Measurements from ENCODE around the gene SDR42E1.
"Not testable (repeated sequence)": the region's sequence is repeated elsewhere in the genome, so short reads cannot be mapped to it uniquely, and the experiment has no call there.

SDR42E1 gene

GRCh38 chr16:82013139-82013538 is 1.9 kb upstream of the SDR42E1 start:
- Histone ChIP-seq H3K27ac (replicated peaks; ENCODE audit: low read length) (no peak overlapping the region), H3K23ac (ENCODE audit: low read depth, low read length, poor library complexity) (no peak overlapping the region), H3K36me3 (replicated peaks in 1 of 2; ENCODE audit: control insufficient read depth in 2 of 2, insufficient read depth in 2 of 2, low read length in 2 of 2) (no peaks in the 10 kb centered on the region), H3K14ac (ENCODE audit: low read length) (no peak overlapping the region), H3K4me3 (ENCODE audit: low read length in 2 of 2) (no peak overlapping the region), H4K8ac (ENCODE audit: low read depth, low read length) (no peak overlapping the region), H2AFZ (ENCODE audit: low read length) (no peak overlapping the region), H3K27me3 (ENCODE audit: control insufficient read depth in 3 of 3, insufficient read depth in 3 of 3, low read depth in 1 of 3, low read length in 3 of 3) (peaks cover 0 to 3% (median 0%) of the 10 kb centered on the region in 3 experiments), H2BK120ac (ENCODE audit: low read depth, low read length) (no peak overlapping the region), H3K4me1 (ENCODE audit: control insufficient read depth in 2 of 2, insufficient read depth in 1 of 2, low read depth in 1 of 2, low read length in 2 of 2) (no peaks in the 10 kb centered on the region), H2AK5ac (ENCODE audit: low read depth, low read length) (no peak overlapping the region), H3K4me2 (ENCODE audit: insufficient read depth, low read length, poor library complexity, severe bottlenecking) (no peak overlapping the region), H2BK5ac (ENCODE audit: low read length) (no peak overlapping the region), H2BK12ac (ENCODE audit: low read length) (no peak overlapping the region), H2BK15ac (ENCODE audit: low read length) (no peak overlapping the region), H3K18ac (ENCODE audit: low read length) (no peak overlapping the region), H3K9me3 (replicated peaks in 1 of 2; ENCODE audit: control insufficient read depth in 2 of 2, insufficient read depth in 1 of 2, low read depth in 1 of 2, low read length in 2 of 2) (peaks cover 6 to 7% of the 10 kb centered on the region in 2 donors), H3K9ac (ENCODE audit: low read depth, low read length, poor library complexity) (no peak overlapping the region), H3K79me1 (ENCODE audit: low read depth, low read length) (no peaks in the 10 kb centered on the region), H4K91ac (ENCODE audit: low read depth, low read length, poor library complexity) (no peak overlapping the region), H3K4ac (ENCODE audit: low read length) (no peak overlapping the region)
- WGBS, 2 donors (ENCODE audit: extremely low coverage in 2 of 2, insufficient read length in 2 of 2, insufficient replicate concordance in 1 of 2) = no CpG with 5 or more reads among the region's 2 CpGs
- DNase-seq (ENCODE audit: low spot score) = no peak

GRCh38 chr16:82010649-82011048 is 621 bp downstream of the SDR42E1 start:
- no peak overlapping the region for H2BK120ac ChIP-seq (ENCODE audit: low read depth, low read length)
- H2AK5ac ChIP-seq (ENCODE audit: low read depth, low read length) = no peak overlapping the region
- H3K27ac ChIP-seq (replicated peaks; ENCODE audit: low read length) = no peak overlapping the region
- no peak for DNase-seq (ENCODE audit: low spot score)
- H4K8ac ChIP-seq (ENCODE audit: low read depth, low read length) = no peak overlapping the region
- H2AFZ ChIP-seq (ENCODE audit: low read length) = no peak overlapping the region
- no peaks in the 10 kb centered on the region for H3K4me1 ChIP-seq (ENCODE audit: control insufficient read depth in 2 of 2, insufficient read depth in 1 of 2, low read depth in 1 of 2, low read length in 2 of 2)
- no peak overlapping the region for H3K4me2 ChIP-seq (ENCODE audit: insufficient read depth, low read length, poor library complexity, severe bottlenecking)
- H3K4me3 ChIP-seq (ENCODE audit: low read length in 2 of 2) = no peak overlapping the region
- no peak overlapping the region for H3K14ac ChIP-seq (ENCODE audit: low read length)
- H3K4ac ChIP-seq (ENCODE audit: low read length) = no peak overlapping the region
- H3K18ac ChIP-seq (ENCODE audit: low read length) = no peak overlapping the region
- no peaks in the 10 kb centered on the region for H3K79me1 ChIP-seq (ENCODE audit: low read depth, low read length)
- H2BK5ac ChIP-seq (ENCODE audit: low read length) = no peak overlapping the region
- no CpG with 5 or more reads among the region's 8 CpGs for WGBS, 2 donors (ENCODE audit: extremely low coverage in 2 of 2, insufficient read length in 2 of 2, insufficient replicate concordance in 1 of 2)
- peaks cover 7 to 11% of the 10 kb centered on the region in 2 donors for H3K9me3 ChIP-seq (replicated peaks in 1 of 2; ENCODE audit: control insufficient read depth in 2 of 2, insufficient read depth in 1 of 2, low read depth in 1 of 2, low read length in 2 of 2)
- no peak overlapping the region for H2BK12ac ChIP-seq (ENCODE audit: low read length)
- H3K9ac ChIP-seq (ENCODE audit: low read depth, low read length, poor library complexity) = no peak overlapping the region
- no peaks in the 10 kb centered on the region for H3K36me3 ChIP-seq (replicated peaks in 1 of 2; ENCODE audit: control insufficient read depth in 2 of 2, insufficient read depth in 2 of 2, low read length in 2 of 2)
- H2BK15ac ChIP-seq (ENCODE audit: low read length) = no peak overlapping the region
- no peak overlapping the region for H3K23ac ChIP-seq (ENCODE audit: low read depth, low read length, poor library complexity)
- no peak overlapping the region for H4K91ac ChIP-seq (ENCODE audit: low read depth, low read length, poor library complexity)
- H3K27me3 ChIP-seq (ENCODE audit: control insufficient read depth in 3 of 3, insufficient read depth in 3 of 3, low read depth in 1 of 3, low read length in 3 of 3) = peaks cover 0 to 3% (median 0%) of the 10 kb centered on the region in 3 experiments

GRCh38 chr16:82009789-82010188 is 1.5 kb downstream of the SDR42E1 start:
- H2AK5ac ChIP-seq (ENCODE audit: low read depth, low read length); H2BK15ac ChIP-seq (ENCODE audit: low read length); H3K4me1 ChIP-seq (ENCODE audit: control insufficient read depth in 2 of 2, insufficient read depth in 1 of 2, low read depth in 1 of 2, low read length in 2 of 2); H2BK12ac ChIP-seq (ENCODE audit: low read length); H3K27ac ChIP-seq (replicated peaks; ENCODE audit: low read length); H4K8ac ChIP-seq (ENCODE audit: low read depth, low read length); H3K4me2 ChIP-seq (ENCODE audit: insufficient read depth, low read length, poor library complexity, severe bottlenecking); H3K14ac ChIP-seq (ENCODE audit: low read length); H3K9ac ChIP-seq (ENCODE audit: low read depth, low read length, poor library complexity); H2AFZ ChIP-seq (ENCODE audit: low read length); H3K79me1 ChIP-seq (ENCODE audit: low read depth, low read length); H3K4me3 ChIP-seq (ENCODE audit: low read length in 2 of 2); H3K18ac ChIP-seq (ENCODE audit: low read length); H2BK120ac ChIP-seq (ENCODE audit: low read depth, low read length); H3K36me3 ChIP-seq (replicated peaks in 1 of 2; ENCODE audit: control insufficient read depth in 2 of 2, insufficient read depth in 2 of 2, low read length in 2 of 2); H4K91ac ChIP-seq (ENCODE audit: low read depth, low read length, poor library complexity); H2BK5ac ChIP-seq (ENCODE audit: low read length); H3K4ac ChIP-seq (ENCODE audit: low read length); H3K27me3 ChIP-seq (ENCODE audit: control insufficient read depth in 3 of 3, insufficient read depth in 3 of 3, low read depth in 1 of 3, low read length in 3 of 3); H3K23ac ChIP-seq (ENCODE audit: low read depth, low read length, poor library complexity); DNase-seq (ENCODE audit: low spot score): not testable (repeated sequence)
- H3K9me3 ChIP-seq (replicated peaks in 1 of 2; ENCODE audit: control insufficient read depth in 2 of 2, insufficient read depth in 1 of 2, low read depth in 1 of 2, low read length in 2 of 2) = peaks cover 7 to 11% of the 10 kb centered on the region in 2 donors
- no CpG with 5 or more reads among the region's 4 CpGs for WGBS, 2 donors (ENCODE audit: extremely low coverage in 2 of 2, insufficient read length in 2 of 2, insufficient replicate concordance in 1 of 2)

- no peak overlapping the region for H2BK120ac ChIP-seq (ENCODE audit: low read depth, low read length)
- no peak for DNase-seq (ENCODE audit: low spot score)
- no peak overlapping the region for H3K4me2 ChIP-seq (ENCODE audit: insufficient read depth, low read length, poor library complexity, severe bottlenecking)
- peaks cover 0 to 3% (median 0%) of the 10 kb centered on the region in 3 experiments for H3K27me3 ChIP-seq (ENCODE audit: control insufficient read depth in 3 of 3, insufficient read depth in 3 of 3, low read depth in 1 of 3, low read length in 3 of 3)
- no peak overlapping the region for H3K23ac ChIP-seq (ENCODE audit: low read depth, low read length, poor library complexity)
- H3K27ac ChIP-seq (replicated peaks; ENCODE audit: low read length) = no peak overlapping the region
- H3K9ac ChIP-seq (ENCODE audit: low read depth, low read length, poor library complexity) = no peak overlapping the region
- no peak overlapping the region for H3K4ac ChIP-seq (ENCODE audit: low read length)
- no peak overlapping the region for H2BK5ac ChIP-seq (ENCODE audit: low read length)
- H3K14ac ChIP-seq (ENCODE audit: low read length) = no peak overlapping the region
- H4K91ac ChIP-seq (ENCODE audit: low read depth, low read length, poor library complexity) = no peak overlapping the region
- no peaks in the 10 kb centered on the region for H3K4me1 ChIP-seq (ENCODE audit: control insufficient read depth in 2 of 2, insufficient read depth in 1 of 2, low read depth in 1 of 2, low read length in 2 of 2)
- no peak overlapping the region for H2BK12ac ChIP-seq (ENCODE audit: low read length)
- no peak overlapping the region for H2AK5ac ChIP-seq (ENCODE audit: low read depth, low read length)
- no peaks in the 10 kb centered on the region for H3K79me1 ChIP-seq (ENCODE audit: low read depth, low read length)
- H4K8ac ChIP-seq (ENCODE audit: low read depth, low read length) = no peak overlapping the region
- H2AFZ ChIP-seq (ENCODE audit: low read length) = no peak overlapping the region
- no CpG with 5 or more reads among the region's 9 CpGs for WGBS, 2 donors (ENCODE audit: extremely low coverage in 2 of 2, insufficient read length in 2 of 2, insufficient replicate concordance in 1 of 2)
- H2BK15ac ChIP-seq (ENCODE audit: low read length) = no peak overlapping the region
- H3K4me3 ChIP-seq (ENCODE audit: low read length in 2 of 2) = no peak overlapping the region
- H3K36me3 ChIP-seq (replicated peaks in 1 of 2; ENCODE audit: control insufficient read depth in 2 of 2, insufficient read depth in 2 of 2, low read length in 2 of 2) = no peaks in the 10 kb centered on the region
- H3K9me3 ChIP-seq (replicated peaks in 1 of 2; ENCODE audit: control insufficient read depth in 2 of 2, insufficient read depth in 1 of 2, low read depth in 1 of 2, low read length in 2 of 2) = peaks cover 7 to 11% of the 10 kb centered on the region in 2 donors
- H3K18ac ChIP-seq (ENCODE audit: low read length) = no peak overlapping the region
Measured at GRCh38 chr16:82008957-82009592, 2.2 kb downstream of the SDR42E1 start.
